ENCODE results near the gene CTSF. TPM values are rescaled to one million over a fixed set of nuclear protein-coding genes. Genes with fewer than 3 reads are reported as not detected.
"Not testable (repeated sequence)": the region's sequence is repeated elsewhere in the genome, so short reads cannot be mapped to it uniquely, and the experiment has no call there.

CTSF gene
- total RNA-seq, 2 experiments from 2014 or later = not detected

- no peak for DNase-seq (ENCODE audit: low spot score)
- H3K79me2 ChIP-seq (ENCODE audit: insufficient read depth, low read depth, low read length) = peaks cover 5% of the 10 kb centered on the region; the same call in 1 of the 2 replicates
- no peak for TF ChIP-seq CTCF (conservative IDR thresholded peaks at IDR 0.05; ENCODE audit: low read length)
- no peak for TF ChIP-seq EZH2phosphoT487 (IDR thresholded peaks at IDR 0.05; ENCODE audit: borderline replicate concordance, low read depth, low read length)
- H3K9me2 ChIP-seq (ENCODE audit: insufficient read depth, low read length) = no peaks in the 10 kb centered on the region
- no peaks in the 10 kb centered on the region for H3K9me3 ChIP-seq (ENCODE audit: low read length)
- no peak overlapping the region for H3K4me2 ChIP-seq (ENCODE audit: low read length)
- ChIA-PET POLR2A (interaction anchor here (0.5 to 0.6 kb wide), 2 partner anchors 55 to 75 kb away, joined by 3 to 4 read pairs; no protein-coding TSS in a partner anchor), CTCF (ENCODE audit: unreplicated experiment) (no interaction called here)
- no peaks in the 10 kb centered on the region for H4K20me1 ChIP-seq (ENCODE audit: insufficient read depth, low read length)
- H2AFZ ChIP-seq (ENCODE audit: low read length) = no peak overlapping the region
- peaks cover 21% of the 10 kb centered on the region for H3K4me1 ChIP-seq (ENCODE audit: insufficient read depth, low read length, poor library complexity, severe bottlenecking)
- no peaks in the 10 kb centered on the region for H3K36me3 ChIP-seq (ENCODE audit: insufficient read depth, low read length)
- H3K4me3 ChIP-seq (ENCODE audit: low read depth, low read length, poor library complexity, severe bottlenecking) = no peak overlapping the region
- BruUV-seq (replicated peaks) = no TSS peak
- intact Hi-C loops (cut with micrococcal nuclease; ENCODE audit: unreplicated experiment) = loop anchor here (5.0 kb wide), 1 partner anchor 87 kb away; the partner anchor contains the start of gene RBM4B
- H3K27ac ChIP-seq (ENCODE audit: low read depth, low read length, poor library complexity, severe bottlenecking) = no peak overlapping the region
These were observed 21.7 kb upstream of the CTSF start for GRCh38 chr11:66589996-66590675.

GRCh38 chr11:66589315-66589714, 20.9 kb upstream of the CTSF start:
- H4K20me1 ChIP-seq (ENCODE audit: insufficient read depth, low read length); H3K9me2 ChIP-seq (ENCODE audit: insufficient read depth, low read length); H2AFZ ChIP-seq (ENCODE audit: low read length); H3K27ac ChIP-seq (ENCODE audit: low read depth, low read length, poor library complexity, severe bottlenecking); H3K36me3 ChIP-seq (ENCODE audit: insufficient read depth, low read length); H3K4me3 ChIP-seq (ENCODE audit: low read depth, low read length, poor library complexity, severe bottlenecking); intact Hi-C loops (cut with micrococcal nuclease; ENCODE audit: unreplicated experiment); DNase-seq (ENCODE audit: low spot score); BruUV-seq (replicated peaks); H3K4me2 ChIP-seq (ENCODE audit: low read length); H3K79me2 ChIP-seq (ENCODE audit: insufficient read depth, low read depth, low read length); H3K9me3 ChIP-seq (ENCODE audit: low read length): not testable (repeated sequence)
- CTCF ChIA-PET (ENCODE audit: unreplicated experiment) = interaction anchor here (0.7 kb wide), 1 partner anchor 12 kb away, joined by 3 read pairs; no protein-coding TSS in a partner anchor
- peaks cover 13% of the 10 kb centered on the region for H3K4me1 ChIP-seq (ENCODE audit: insufficient read depth, low read length, poor library complexity, severe bottlenecking)
- POLR2A ChIA-PET = interaction anchor here (0.6 kb wide), 1 partner anchor 1202 kb away, joined by 3 read pairs; no protein-coding TSS in a partner anchor

DNA sequence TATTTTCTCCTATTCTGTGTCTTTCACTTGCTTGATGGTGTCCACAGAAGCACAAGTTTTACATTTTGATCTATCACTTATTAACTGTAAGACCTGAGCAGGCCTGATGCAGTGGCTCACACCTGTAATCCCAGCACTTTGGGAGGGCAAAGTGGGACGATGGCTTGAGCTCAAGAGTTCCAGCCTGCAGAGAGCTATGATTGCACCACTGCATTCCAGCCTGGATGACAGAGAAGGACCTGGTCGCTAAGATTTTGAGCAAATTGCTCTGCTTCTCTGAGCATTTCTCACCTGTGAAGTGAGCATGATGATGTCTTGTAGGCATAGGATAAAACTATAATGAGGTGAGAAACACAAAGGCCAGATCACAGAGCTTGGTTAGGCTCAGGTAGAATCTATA, 17.7 kb upstream of the CTSF start:
- no peak for DNase-seq (ENCODE audit: low spot score)
- Histone ChIP-seq H3K79me2 (ENCODE audit: insufficient read depth, low read depth, low read length) (no peaks in the 10 kb centered on the region), H3K9me2 (ENCODE audit: insufficient read depth, low read length) (no peaks in the 10 kb centered on the region), H3K27ac (ENCODE audit: low read depth, low read length, poor library complexity, severe bottlenecking) (no peak overlapping the region), H3K4me1 (ENCODE audit: insufficient read depth, low read length, poor library complexity, severe bottlenecking) (no peaks in the 10 kb centered on the region), H3K4me2 (ENCODE audit: low read length) (no peak overlapping the region), H3K4me3 (ENCODE audit: low read depth, low read length, poor library complexity, severe bottlenecking) (no peak overlapping the region), H4K20me1 (ENCODE audit: insufficient read depth, low read length) (no peaks in the 10 kb centered on the region), H3K36me3 (ENCODE audit: insufficient read depth, low read length) (no peaks in the 10 kb centered on the region), H2AFZ (ENCODE audit: low read length) (no peak overlapping the region), H3K9me3 (ENCODE audit: low read length) (peaks cover 13% of the 10 kb centered on the region; the same call in 1 of the 2 replicates)
- TF ChIP-seq EZH2phosphoT487 (IDR thresholded peaks at IDR 0.05; ENCODE audit: borderline replicate concordance, low read depth, low read length) (no peak), CTCF (conservative IDR thresholded peaks at IDR 0.05; ENCODE audit: low read length) (no peak)
- POLR2A ChIA-PET = no interaction called here
- BruUV-seq (replicated peaks) = no TSS peak
- CTCF ChIA-PET (ENCODE audit: unreplicated experiment) = no interaction called here
- intact Hi-C loops (cut with micrococcal nuclease; ENCODE audit: unreplicated experiment) = no loop called here

- intact Hi-C loops (cut with micrococcal nuclease; ENCODE audit: unreplicated experiment); H3K4me1 ChIP-seq (ENCODE audit: insufficient read depth, low read length, poor library complexity, severe bottlenecking); H2AFZ ChIP-seq (ENCODE audit: low read length); CTCF ChIA-PET (ENCODE audit: unreplicated experiment); H3K9me2 ChIP-seq (ENCODE audit: insufficient read depth, low read length); H3K27ac ChIP-seq (ENCODE audit: low read depth, low read length, poor library complexity, severe bottlenecking); H3K4me3 ChIP-seq (ENCODE audit: low read depth, low read length, poor library complexity, severe bottlenecking); H3K4me2 ChIP-seq (ENCODE audit: low read length); DNase-seq (ENCODE audit: low spot score); H3K79me2 ChIP-seq (ENCODE audit: insufficient read depth, low read depth, low read length); H4K20me1 ChIP-seq (ENCODE audit: insufficient read depth, low read length); POLR2A ChIA-PET; H3K36me3 ChIP-seq (ENCODE audit: insufficient read depth, low read length); BruUV-seq (replicated peaks): not testable (repeated sequence)
- peaks cover 13% of the 10 kb centered on the region; the same call in 1 of the 2 replicates for H3K9me3 ChIP-seq (ENCODE audit: low read length)
These were observed 17.0 kb upstream of the CTSF start for GRCh38 chr11:66585447-66585846.

GRCh38 chr11:66582565-66583147, 14.2 kb upstream of the CTSF start:
- H3K79me2 ChIP-seq (ENCODE audit: insufficient read depth, low read depth, low read length); H3K4me3 ChIP-seq (ENCODE audit: low read depth, low read length, poor library complexity, severe bottlenecking); H3K4me1 ChIP-seq (ENCODE audit: insufficient read depth, low read length, poor library complexity, severe bottlenecking); H2AFZ ChIP-seq (ENCODE audit: low read length); H3K27ac ChIP-seq (ENCODE audit: low read depth, low read length, poor library complexity, severe bottlenecking); H3K36me3 ChIP-seq (ENCODE audit: insufficient read depth, low read length); CTCF ChIA-PET (ENCODE audit: unreplicated experiment); H3K4me2 ChIP-seq (ENCODE audit: low read length); intact Hi-C loops (cut with micrococcal nuclease; ENCODE audit: unreplicated experiment); POLR2A ChIA-PET; BruUV-seq (replicated peaks); DNase-seq (ENCODE audit: low spot score); H4K20me1 ChIP-seq (ENCODE audit: insufficient read depth, low read length); H3K9me2 ChIP-seq (ENCODE audit: insufficient read depth, low read length): not testable (repeated sequence)
- H3K9me3 ChIP-seq (ENCODE audit: low read length) = peaks cover 13% of the 10 kb centered on the region; the same call in 1 of the 2 replicates
